Liver (tissue), 9 donors: ENCODE measurements around the gene ALCAM. TPM values are rescaled to one million over a fixed set of nuclear protein-coding genes. Genes with fewer than 3 reads are reported as not detected.

Experiments
- DNase-seq: peaks from one replicate; pipeline ENCODE4 v3.0.0-alpha.2; 2017; ENCODE audit warnings: low spot score
- H3K27ac ChIP-seq, 2 donors: one replicate each; pipeline ENCODE4 v1.7.0; 2013; ENCODE audit warnings: inconsistent platforms in 2 of 2, low read length in 2 of 2, control low read depth in 1 of 2, low read depth in 1 of 2, mild to moderate bottlenecking in 1 of 2
- H3K27me3 ChIP-seq, 4 donors: one replicate each; pipeline versions ENCODE4 v1.6.1 to v1.7.0; 2013; ENCODE audit warnings: low read length in 3 of 4, inconsistent platforms in 1 of 4, mild to moderate bottlenecking in 1 of 4, moderate library complexity in 1 of 4; ENCODE audit not compliant: control insufficient read depth in 4 of 4, insufficient read depth in 4 of 4
- H3K36me3 ChIP-seq, 4 donors: one replicate each; pipeline versions ENCODE4 v1.6.1 to v1.7.0; 2013; ENCODE audit warnings: low read length in 3 of 4, mild to moderate bottlenecking in 3 of 4, low read depth in 1 of 4, moderate library complexity in 1 of 4; ENCODE audit not compliant: control insufficient read depth in 4 of 4, insufficient read depth in 3 of 4
- H3K4me1 ChIP-seq, 4 donors: one replicate each; pipeline versions ENCODE4 v1.6.1 to v1.7.0; 2013; ENCODE audit warnings: low read length in 3 of 4, mild to moderate bottlenecking in 3 of 4, moderate library complexity in 1 of 4; ENCODE audit not compliant: control insufficient read depth in 4 of 4, insufficient read depth in 4 of 4
- H3K4me3 ChIP-seq, 3 donors: one replicate each; pipeline versions ENCODE4 v1.6.1 to v1.7.0; 2013; ENCODE audit warnings: low read length in 3 of 3, control low read depth in 1 of 3, low read depth in 1 of 3, mild to moderate bottlenecking in 1 of 3
- H3K9ac ChIP-seq, 2 donors: one replicate each; pipeline ENCODE4 v1.7.0; 2013; ENCODE audit warnings: low read length in 2 of 2, mild to moderate bottlenecking in 2 of 2, moderate library complexity in 2 of 2, control low read depth in 1 of 2, low read depth in 1 of 2
- H3K9me3 ChIP-seq, 4 donors: one replicate each; pipeline versions ENCODE4 v1.6.1 to v1.7.0; 2013; ENCODE audit warnings: low read length in 3 of 4; ENCODE audit not compliant: control insufficient read depth in 4 of 4
- ATF3 ChIP-seq: IDR thresholded peaks from 2 replicates; pipeline ENCODE4 v1.6.1; 2016; ENCODE audit warnings: antibody characterized with exemption
- CTCF ChIP-seq: fragments of 150-350 bp; IDR thresholded peaks from 2 replicates; pipeline ENCODE4 v1.5.1; 2017; ENCODE audit warnings: improper control_type of control experiment, low read depth, low read length; ENCODE audit not compliant: missing input control
- FOXA1 ChIP-seq: IDR thresholded peaks from 2 replicates; pipeline ENCODE4 v1.6.1; 2016; ENCODE audit warnings: antibody characterized with exemption
- FOXA2 ChIP-seq: IDR thresholded peaks from 2 replicates; pipeline ENCODE4 v1.6.1; 2016; ENCODE audit warnings: antibody characterized with exemption
- GABPA ChIP-seq, 2 donors: IDR thresholded peaks in 1 of 2; conservative IDR thresholded peaks in 1 of 2; 2 replicates each; pipeline ENCODE4 v1.6.1; 2016; ENCODE audit warnings: antibody characterized with exemption in 2 of 2, mild to moderate bottlenecking in 1 of 2, moderate library complexity in 1 of 2
- HNF4A ChIP-seq, 2 donors: conservative IDR thresholded peaks; 2 replicates each; pipeline ENCODE4 v1.6.1; 2016; ENCODE audit warnings: antibody characterized with exemption in 2 of 2, mild to moderate bottlenecking in 2 of 2
- HNF4G ChIP-seq: IDR thresholded peaks from 2 replicates; pipeline ENCODE4 v1.6.1; 2016; ENCODE audit warnings: antibody characterized with exemption
- JUND ChIP-seq, 2 donors: IDR thresholded peaks; 2 replicates each; pipeline ENCODE4 v1.6.1; 2016; ENCODE audit warnings: antibody characterized with exemption in 2 of 2
- MAX ChIP-seq: IDR thresholded peaks from 2 replicates; pipeline ENCODE4 v1.6.1; 2016; ENCODE audit warnings: antibody characterized with exemption
- NR2F2 ChIP-seq: IDR thresholded peaks from 2 replicates; pipeline ENCODE4 v1.6.1; 2016; ENCODE audit warnings: antibody characterized with exemption
- RAD21 ChIP-seq, 2 donors: IDR thresholded peaks; 2 replicates each; pipeline ENCODE4 v1.6.1; 2016; ENCODE audit warnings: antibody characterized with exemption in 2 of 2, mild to moderate bottlenecking in 2 of 2
- REST ChIP-seq: IDR thresholded peaks from 2 replicates; pipeline ENCODE4 v1.6.1; 2016; ENCODE audit warnings: antibody characterized with exemption, mild to moderate bottlenecking
- RXRA ChIP-seq, 2 donors: IDR thresholded peaks; 2 replicates each; pipeline ENCODE4 v1.6.1; 2017 to 2018; ENCODE audit warnings: antibody characterized with exemption in 2 of 2, mild to moderate bottlenecking in 1 of 2
- SP1 ChIP-seq: IDR thresholded peaks from 2 replicates; pipeline ENCODE4 v1.6.1; 2018; ENCODE audit warnings: antibody characterized with exemption, mild to moderate bottlenecking
- TAF1 ChIP-seq: conservative IDR thresholded peaks from 2 replicates; pipeline ENCODE4 v1.6.1; 2016; ENCODE audit warnings: antibody characterized with exemption, mild to moderate bottlenecking
- ZBTB33 ChIP-seq: IDR thresholded peaks from 2 replicates; pipeline ENCODE4 v1.6.1; 2016; ENCODE audit warnings: antibody characterized with exemption
- whole genome bisulfite sequencing: extraction: QIAGEN DNeasy Blood & Tissue Kit; methylation state at CpG from one replicate; pipeline ENCODE4 v1.1.7; 2013; 5-methylcytosine and 5-hydroxymethylcytosine counted together
- polyA plus RNA-seq, 2 donors: library from polyadenylated mRNA; stranded (reverse) in 1 of 2; unstranded in 1 of 2; fragments of 200-250 nt in 1 of 2; fragments of >200 nt in 1 of 2; fragmentation: Nextera tagmentation in 1 of 2; extraction: Ambion mirVana in 1 of 2; gene quantifications; one replicate each; pipeline versions ENCODE4 v1.2.1 to v1.2.3, GENCODE V29; 2013 to 2015
- total RNA-seq, 2 donors: library from RNA; depleted of rRNA; stranded (reverse); fragments of >200 nt; gene quantifications; one replicate each; pipeline ENCODE4 v1.2.3, GENCODE V29; 2014
- donor health status: healthy.
- donor health status: healthy.
- donor health status: healthy.
- donor health status: healthy.
- donor health status: healthy.

Gene ALCAM
- total and polyA plus RNA-seq, 4 donors, result 14.2 to 62.0 (median 32.3) TPM

DNA sequence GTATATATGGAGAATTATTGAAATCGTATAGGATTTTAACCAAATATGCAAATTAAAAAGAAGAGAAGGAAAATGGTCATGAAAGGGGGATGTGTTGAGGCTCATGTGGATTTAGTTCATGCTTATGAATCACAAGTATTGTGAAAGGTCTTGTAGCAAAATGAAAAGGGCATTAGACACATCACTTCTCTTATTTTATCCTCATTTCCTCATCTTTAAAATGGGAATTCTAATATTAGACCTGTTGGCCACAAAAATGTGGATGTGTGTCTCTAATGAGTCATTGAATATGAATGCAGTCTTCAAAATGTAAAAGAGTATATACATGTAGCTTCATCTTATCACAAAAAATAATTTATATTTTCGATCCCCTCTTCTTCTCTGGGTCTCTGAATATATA is 14.9 kb upstream of the ALCAM start:
- H3K9me3 ChIP-seq, result no peaks in the 10 kb centered on the region
- H3K4me3 ChIP-seq, result no peak overlapping the region
- H3K36me3 ChIP-seq, result no peaks in the 10 kb centered on the region
- no peak overlapping the region for H3K9ac ChIP-seq
- DNase-seq, result no peak
- H3K27ac ChIP-seq, result no peak overlapping the region
- no peaks in the 10 kb centered on the region for H3K27me3 ChIP-seq
- 86% methylated on average over 2 of the region's 2 CpGs for WGBS
- no peak for TF ChIP-seq HNF4A (conservative IDR thresholded peaks at IDR 0.05)
- no peak for TF ChIP-seq JUND (IDR thresholded peaks at IDR 0.05)
- no peak for TF ChIP-seq ZBTB33
- TF ChIP-seq ATF3, result no peak
- TF ChIP-seq RXRA (IDR thresholded peaks at IDR 0.05), result no peak
- no peak for TF ChIP-seq SP1
- TF ChIP-seq MAX, result no peak
- TF ChIP-seq GABPA (IDR thresholded peaks at IDR 0.05 in 1 of 2, conservative IDR thresholded peaks at IDR 0.05 in 1 of 2), result no peak
- TF ChIP-seq CTCF, result no peak
- no peaks in the 10 kb centered on the region for H3K4me1 ChIP-seq

DNA sequence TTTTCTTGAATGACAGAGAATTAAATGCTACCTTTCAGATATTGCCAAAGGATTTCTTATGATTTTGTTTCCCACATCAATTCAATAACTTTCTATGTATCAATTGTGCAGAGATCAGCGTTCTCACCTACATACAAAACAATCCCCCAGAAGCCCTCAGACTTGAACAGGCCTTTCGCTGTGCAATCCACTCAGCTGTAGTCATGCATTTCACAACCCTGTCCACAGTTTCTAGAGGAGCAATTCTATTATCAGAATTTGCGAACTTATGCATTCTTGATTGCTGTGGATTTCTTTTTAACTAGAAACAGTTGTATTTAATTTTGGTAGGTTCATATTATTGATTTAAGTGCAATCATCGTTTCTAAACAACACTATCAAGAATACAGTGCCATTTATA is 13.7 kb upstream of the ALCAM start:
- no peaks in the 10 kb centered on the region for H3K36me3 ChIP-seq
- no peaks in the 10 kb centered on the region for H3K27me3 ChIP-seq
- DNase-seq, result no peak
- H3K9ac ChIP-seq, result no peak overlapping the region
- TF ChIP-seq FOXA2 (no peak), MAX (no peak), HNF4G (no peak), NR2F2 (no peak), REST (no peak), RXRA (IDR thresholded peaks at IDR 0.05) (no peak), RAD21 (IDR thresholded peaks at IDR 0.05) (no peak), FOXA1 (no peak), GABPA (IDR thresholded peaks at IDR 0.05 in 1 of 2, conservative IDR thresholded peaks at IDR 0.05 in 1 of 2) (no peak), TAF1 (no peak)
- H3K4me1 ChIP-seq, result no peaks in the 10 kb centered on the region
- H3K4me3 ChIP-seq, result no peak overlapping the region
- H3K9me3 ChIP-seq, result no peaks in the 10 kb centered on the region
- 93% methylated on average over 4 of the region's 4 CpGs for WGBS
- H3K27ac ChIP-seq, result no peak overlapping the region
